ENCODE measurements around the gene EMID1.

EMID1 gene

DNA sequence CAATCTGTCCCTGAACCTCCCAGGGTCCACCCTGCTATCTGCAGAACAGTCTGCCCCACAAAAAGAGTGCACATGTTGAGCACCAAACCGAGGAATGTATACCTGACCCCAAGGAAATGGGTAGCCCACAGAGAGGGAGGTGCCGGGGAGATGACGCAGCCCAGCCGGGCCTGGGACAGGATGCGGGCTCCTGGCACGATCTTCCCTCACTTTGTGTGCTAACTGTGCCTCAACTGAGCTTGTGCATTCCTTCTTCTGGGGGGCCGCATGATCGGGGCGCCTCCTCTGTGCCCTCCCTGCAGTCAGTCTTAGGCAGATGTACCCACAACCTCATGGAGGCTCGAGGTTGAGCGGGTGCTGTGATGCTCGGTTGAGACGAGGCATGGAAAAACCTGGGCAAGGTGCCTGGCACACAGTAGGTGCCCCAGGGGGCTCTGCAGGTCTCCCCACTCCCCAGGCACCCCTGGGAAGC, 103.1 kb downstream of the EMID1 start:
- H3K4me3 ChIP-seq (ENCODE audit: low read depth in 1 of 2, low read length in 2 of 2), result no peak overlapping the region
- no peak overlapping the region for H3K27ac ChIP-seq (ENCODE audit: low read length)
- no peak overlapping the region for H3K4me2 ChIP-seq (ENCODE audit: insufficient read depth, low read length)
- DNase-seq (no peak), ATAC-seq (ENCODE audit: insufficient read depth, low read depth) (no peak)
- H3K9me3 ChIP-seq (ENCODE audit: insufficient read depth, low read length, severe bottlenecking), result no peaks in the 10 kb centered on the region
- no peak overlapping the region for H2AFZ ChIP-seq (ENCODE audit: low read depth, low read length)
- H3K27me3 ChIP-seq (ENCODE audit: insufficient read depth, low read length, poor library complexity), result peaks cover 11% of the 10 kb centered on the region
- H4K20me1 ChIP-seq (ENCODE audit: insufficient read depth, low read length), result peaks cover 8% of the 10 kb centered on the region; the same call in 1 of the 2 replicates
- no peaks in the 10 kb centered on the region for H3K36me3 ChIP-seq (ENCODE audit: insufficient read depth, low read length)
- no peaks in the 10 kb centered on the region for H3K79me2 ChIP-seq (ENCODE audit: insufficient read depth, low read length)
- H3K4me1 ChIP-seq (ENCODE audit: insufficient read depth, low read length), result peaks cover 19% of the 10 kb centered on the region
- no peak overlapping the region for H3K9ac ChIP-seq (ENCODE audit: low read depth, low read length)
- TF ChIP-seq, protein P1, sequence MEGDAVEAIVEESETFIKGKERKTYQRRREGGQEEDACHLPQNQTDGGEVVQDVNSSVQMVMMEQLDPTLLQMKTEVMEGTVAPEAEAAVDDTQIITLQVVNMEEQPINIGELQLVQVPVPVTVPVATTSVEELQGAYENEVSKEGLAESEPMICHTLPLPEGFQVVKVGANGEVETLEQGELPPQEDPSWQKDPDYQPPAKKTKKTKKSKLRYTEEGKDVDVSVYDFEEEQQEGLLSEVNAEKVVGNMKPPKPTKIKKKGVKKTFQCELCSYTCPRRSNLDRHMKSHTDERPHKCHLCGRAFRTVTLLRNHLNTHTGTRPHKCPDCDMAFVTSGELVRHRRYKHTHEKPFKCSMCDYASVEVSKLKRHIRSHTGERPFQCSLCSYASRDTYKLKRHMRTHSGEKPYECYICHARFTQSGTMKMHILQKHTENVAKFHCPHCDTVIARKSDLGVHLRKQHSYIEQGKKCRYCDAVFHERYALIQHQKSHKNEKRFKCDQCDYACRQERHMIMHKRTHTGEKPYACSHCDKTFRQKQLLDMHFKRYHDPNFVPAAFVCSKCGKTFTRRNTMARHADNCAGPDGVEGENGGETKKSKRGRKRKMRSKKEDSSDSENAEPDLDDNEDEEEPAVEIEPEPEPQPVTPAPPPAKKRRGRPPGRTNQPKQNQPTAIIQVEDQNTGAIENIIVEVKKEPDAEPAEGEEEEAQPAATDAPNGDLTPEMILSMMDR (IDR thresholded peaks at IDR 0.05; ENCODE audit: borderline replicate concordance, extremely low read depth, low read length, poor library complexity, severe bottlenecking), result no peak
- no peak for TF ChIP-seq EZH2 (IDR thresholded peaks at IDR 0.05; ENCODE audit: borderline replicate concordance, low read depth, low read length, severe bottlenecking)

Measured in DND-41 (cell line).